AG09309 (cell line): Measurements from ENCODE around the gene SLC24A3.

Experiments used
- DNase-seq: peaks from one replicate; pipeline ENCODE4 v3.0.0-alpha.2; 2010; ENCODE audit warnings: low read depth
- H3K4me3 ChIP-seq: 2 replicates; pipeline ENCODE4 v1.5.1; 2011; ENCODE audit warnings: mild to moderate bottlenecking, low read depth, low read length, moderate library complexity; ENCODE audit not compliant: control insufficient read depth
- TF ChIP-seq, protein P1 (sequence below): IDR thresholded peaks from 2 replicates; pipeline ENCODE4 v1.5.1; 2011; ENCODE audit warnings: mild to moderate bottlenecking, low read depth, low read length, inconsistent platforms; ENCODE audit not compliant: insufficient read depth, control insufficient read depth; ENCODE audit errors: missing control alignments

SLC24A3 gene

DNA sequence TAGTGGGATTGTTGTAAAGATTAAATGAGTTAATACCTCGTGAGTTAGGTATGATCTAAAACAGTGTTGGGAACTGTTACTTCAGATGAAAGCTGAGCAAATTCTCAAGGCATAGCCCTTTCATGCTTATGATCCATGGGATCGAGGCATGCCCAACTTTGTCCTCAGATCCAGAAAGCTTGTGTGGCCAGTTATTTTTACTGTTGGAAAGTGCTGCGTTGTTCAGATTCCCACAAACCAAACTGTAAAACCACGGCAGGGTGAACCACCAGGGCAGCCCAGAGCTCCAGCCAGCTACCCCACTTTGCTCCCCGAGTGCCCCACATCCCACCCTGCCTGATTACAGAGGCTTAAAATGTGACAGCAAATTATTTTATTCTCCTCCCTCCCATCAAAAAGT, 406.3 kb downstream of the SLC24A3 start:
- no peak for DNase-seq
- H3K4me3 ChIP-seq, result no peak overlapping the region
- TF ChIP-seq, protein P1, sequence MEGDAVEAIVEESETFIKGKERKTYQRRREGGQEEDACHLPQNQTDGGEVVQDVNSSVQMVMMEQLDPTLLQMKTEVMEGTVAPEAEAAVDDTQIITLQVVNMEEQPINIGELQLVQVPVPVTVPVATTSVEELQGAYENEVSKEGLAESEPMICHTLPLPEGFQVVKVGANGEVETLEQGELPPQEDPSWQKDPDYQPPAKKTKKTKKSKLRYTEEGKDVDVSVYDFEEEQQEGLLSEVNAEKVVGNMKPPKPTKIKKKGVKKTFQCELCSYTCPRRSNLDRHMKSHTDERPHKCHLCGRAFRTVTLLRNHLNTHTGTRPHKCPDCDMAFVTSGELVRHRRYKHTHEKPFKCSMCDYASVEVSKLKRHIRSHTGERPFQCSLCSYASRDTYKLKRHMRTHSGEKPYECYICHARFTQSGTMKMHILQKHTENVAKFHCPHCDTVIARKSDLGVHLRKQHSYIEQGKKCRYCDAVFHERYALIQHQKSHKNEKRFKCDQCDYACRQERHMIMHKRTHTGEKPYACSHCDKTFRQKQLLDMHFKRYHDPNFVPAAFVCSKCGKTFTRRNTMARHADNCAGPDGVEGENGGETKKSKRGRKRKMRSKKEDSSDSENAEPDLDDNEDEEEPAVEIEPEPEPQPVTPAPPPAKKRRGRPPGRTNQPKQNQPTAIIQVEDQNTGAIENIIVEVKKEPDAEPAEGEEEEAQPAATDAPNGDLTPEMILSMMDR, result no peak

DNA sequence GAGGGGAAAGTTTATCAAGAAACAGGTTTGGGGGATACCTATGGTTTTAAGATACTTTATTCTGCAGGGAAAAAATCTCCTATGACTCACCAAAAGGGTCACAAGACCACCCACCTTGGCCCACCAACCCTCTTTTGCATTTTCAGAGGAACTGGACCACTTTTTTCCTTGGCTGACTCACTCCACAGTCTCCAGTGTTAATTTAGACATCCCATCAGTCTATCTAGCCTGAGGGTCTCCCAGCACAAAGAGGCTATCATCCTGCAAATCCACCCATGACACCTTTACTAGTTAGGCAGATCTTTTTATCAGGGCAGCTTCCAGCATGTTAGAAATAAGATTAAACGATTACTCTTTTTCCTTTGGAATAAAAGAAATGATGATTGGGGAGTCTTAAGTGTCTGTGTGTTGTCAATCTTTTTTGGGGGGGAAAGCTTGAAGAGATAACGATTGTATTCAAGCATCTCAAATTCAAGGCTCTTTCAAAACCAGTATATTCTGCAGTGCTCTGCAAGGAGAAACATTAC, 407.5 kb downstream of the SLC24A3 start:
- TF ChIP-seq, protein P1, result no peak
- no peak for DNase-seq
- no peak overlapping the region for H3K4me3 ChIP-seq

- no peak overlapping the region for H3K4me3 ChIP-seq
- DNase-seq, result no peak
- TF ChIP-seq, protein P1, result no peak
Measured at GRCh38 chr20:19620446-19620845, 408.0 kb downstream of the SLC24A3 start.

DNA sequence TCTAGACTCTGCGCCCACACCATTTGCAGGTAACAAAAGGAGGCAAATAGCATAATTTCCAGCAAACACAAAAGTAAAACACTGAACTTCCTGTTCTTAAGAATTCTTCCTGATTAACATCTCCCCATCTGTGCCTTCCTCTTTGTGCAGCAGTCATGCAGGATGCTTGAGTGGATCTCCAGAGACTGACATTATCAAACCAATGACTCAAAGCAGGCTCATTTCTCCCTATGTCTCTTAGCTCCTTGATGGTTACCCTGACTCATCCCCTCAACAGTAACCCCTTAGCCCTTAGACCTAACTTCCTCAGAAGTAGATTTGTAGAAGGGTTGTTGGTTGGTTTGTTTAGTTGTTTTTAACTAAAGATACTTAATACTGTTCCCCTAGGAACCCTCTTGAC, 408.6 kb downstream of the SLC24A3 start:
- H3K4me3 ChIP-seq, result no peak overlapping the region
- TF ChIP-seq, protein P1, result no peak
- no peak for DNase-seq

DNA sequence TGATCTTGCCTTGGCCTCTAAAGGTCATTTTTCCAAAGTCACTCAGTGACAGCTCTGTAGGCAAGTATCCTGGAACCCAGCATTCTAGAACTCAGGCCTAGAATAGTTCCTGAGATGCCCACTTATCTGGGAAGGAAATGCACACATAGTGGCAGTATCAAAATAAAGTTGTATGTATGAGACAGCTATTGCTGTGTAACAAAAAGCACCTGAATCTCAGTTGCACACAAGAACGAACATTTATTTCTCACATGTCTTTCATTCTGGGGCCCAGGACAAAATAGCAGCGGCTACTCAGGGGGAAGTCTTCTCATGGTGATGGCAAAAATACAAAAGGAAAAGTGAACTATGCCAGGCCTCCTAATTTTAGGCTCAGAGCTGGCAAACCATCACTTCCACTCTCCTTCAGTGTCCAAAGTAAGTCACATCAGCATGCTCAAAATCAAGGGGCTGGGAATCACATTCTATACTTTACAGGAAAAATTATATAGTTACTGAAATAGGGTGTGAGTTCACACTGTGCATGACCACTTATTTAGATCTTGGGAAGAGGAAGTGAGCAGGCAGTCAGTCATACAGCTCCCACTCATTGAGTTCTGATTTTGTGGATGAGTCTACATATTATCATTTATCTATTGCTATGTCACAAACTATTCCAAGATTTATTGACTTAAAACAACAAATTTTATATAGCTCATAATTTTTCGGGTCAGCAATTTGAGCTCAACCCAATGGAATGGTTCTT, 412.0 kb downstream of the SLC24A3 start:
- TF ChIP-seq, protein P1, result no peak
- H3K4me3 ChIP-seq, result no peak overlapping the region
- DNase-seq, result no peak

DNA sequence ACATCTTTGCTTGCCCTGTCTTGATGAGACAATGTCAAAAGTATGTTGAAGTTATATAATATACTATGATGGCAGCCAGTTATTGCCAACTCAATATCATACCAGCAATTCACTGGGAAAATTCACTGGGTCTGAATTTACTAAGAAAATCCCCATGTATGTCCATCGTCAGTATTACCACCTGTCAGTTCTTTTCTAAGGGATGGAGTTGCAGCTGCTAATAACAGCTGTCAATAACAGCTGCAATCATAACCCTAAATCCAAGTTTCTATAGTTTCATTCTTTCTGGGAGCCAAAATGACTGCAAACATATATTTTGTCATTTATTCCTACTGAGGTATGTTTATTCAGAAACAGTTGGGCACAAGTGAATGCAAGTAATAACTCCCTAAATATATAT, 413.0 kb downstream of the SLC24A3 start:
- DNase-seq, result no peak
- TF ChIP-seq, protein P1, result no peak
- H3K4me3 ChIP-seq, result no peak overlapping the region
